GM19455 (cell line): ENCODE data around the gene NEK5.
"Not testable (repeated sequence)": the region's sequence is repeated elsewhere in the genome, so short reads cannot be mapped to it uniquely, and the experiment has no call there.

Experiments used
- ATAC-seq: cut with Tn5 transposase; IDR thresholded peaks from one replicate; pipeline ENCODE4 v1.9.1; 2021; ENCODE audit not compliant: unreplicated experiment

NEK5 gene

DNA sequence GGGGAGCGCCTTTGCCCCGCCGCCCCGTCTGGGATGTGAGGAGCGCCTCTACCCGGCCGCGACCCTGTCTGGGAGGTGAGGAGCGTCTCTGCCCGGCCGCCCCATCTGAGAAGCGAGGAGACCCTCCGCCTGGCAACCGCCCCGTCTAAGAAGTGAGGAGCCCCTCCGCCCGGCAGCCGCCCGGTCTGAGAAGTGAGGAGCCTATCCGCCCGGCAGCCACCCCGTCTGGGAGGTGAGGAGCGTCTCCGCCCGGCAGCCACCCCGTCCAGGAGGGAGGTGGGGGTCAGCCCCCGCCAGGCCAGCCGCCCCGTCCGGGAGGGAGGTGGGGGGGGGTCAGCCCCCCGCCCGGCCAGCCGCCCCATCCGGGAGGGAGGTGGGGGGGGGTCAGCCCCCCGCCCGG is 49.0 kb downstream of the NEK5 start:
- not testable (repeated sequence) for ATAC-seq

DNA sequence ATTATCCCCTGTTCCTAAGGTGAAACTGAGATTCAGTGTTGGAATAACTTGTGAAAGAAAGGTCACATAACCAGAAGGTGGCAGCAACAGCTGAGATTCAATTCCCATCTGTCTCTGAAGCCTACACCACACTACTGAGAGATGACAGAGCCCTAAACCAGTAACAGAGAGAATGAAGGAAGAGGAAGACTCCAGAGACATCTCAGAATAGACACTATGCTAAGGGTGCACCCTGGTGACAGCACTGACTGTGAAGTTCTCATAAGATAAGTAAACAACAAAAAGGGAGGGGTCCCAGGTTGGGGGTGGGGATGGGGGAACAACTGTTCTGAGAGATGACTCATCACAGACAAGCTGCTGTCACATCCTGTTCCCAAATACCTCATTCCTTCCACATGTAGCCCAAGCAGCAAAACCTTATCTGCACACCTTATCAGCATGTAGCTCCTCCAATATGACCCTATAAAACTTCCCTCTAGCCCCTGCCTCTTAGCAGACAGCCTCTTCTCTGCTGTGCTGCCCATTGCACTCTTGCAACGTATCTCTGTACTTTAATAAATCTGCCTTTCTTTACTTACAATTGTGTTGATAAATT is 57.8 kb downstream of the NEK5 start:
- no peak for ATAC-seq

DNA sequence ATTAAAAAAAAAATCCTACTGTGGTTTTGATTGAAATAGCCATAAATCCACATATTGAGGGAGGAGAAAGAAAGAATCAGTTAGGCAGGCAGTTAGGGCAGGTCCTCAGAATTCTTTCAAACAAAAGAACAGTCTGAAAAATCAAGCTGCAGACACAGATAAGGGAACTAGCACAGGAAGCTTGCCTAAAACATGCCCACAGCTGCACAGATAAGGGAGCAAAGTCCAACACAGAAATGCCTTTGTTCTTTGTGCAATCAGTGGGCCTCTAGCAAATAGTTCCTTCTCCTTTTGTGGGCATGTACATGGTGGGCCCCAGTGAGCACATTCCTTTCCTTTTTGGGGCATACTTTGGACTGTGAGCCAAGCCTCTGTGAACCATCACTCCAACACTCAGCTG is 61.6 kb downstream of the NEK5 start:
- ATAC-seq: no peak

DNA sequence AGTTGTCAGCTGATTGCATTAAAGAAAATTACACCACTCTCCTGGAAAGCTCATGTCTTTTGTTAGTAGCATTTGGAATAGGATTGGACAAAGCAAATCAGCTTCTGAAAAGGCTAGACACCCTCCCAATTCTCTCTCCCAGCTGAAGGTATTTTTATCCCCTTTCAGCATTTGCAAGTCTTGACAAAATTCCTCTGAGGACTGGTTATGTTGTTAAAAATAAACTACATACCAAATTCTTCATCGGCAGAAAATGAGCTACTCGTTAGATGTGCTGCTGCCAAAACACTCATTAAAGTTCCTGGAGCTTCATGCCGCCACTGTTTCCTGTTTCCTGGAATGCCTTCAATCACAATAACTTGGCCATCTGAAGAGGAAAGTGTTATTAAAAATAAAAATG is 67.3 kb downstream of the NEK5 start:
- ATAC-seq: no peak

DNA sequence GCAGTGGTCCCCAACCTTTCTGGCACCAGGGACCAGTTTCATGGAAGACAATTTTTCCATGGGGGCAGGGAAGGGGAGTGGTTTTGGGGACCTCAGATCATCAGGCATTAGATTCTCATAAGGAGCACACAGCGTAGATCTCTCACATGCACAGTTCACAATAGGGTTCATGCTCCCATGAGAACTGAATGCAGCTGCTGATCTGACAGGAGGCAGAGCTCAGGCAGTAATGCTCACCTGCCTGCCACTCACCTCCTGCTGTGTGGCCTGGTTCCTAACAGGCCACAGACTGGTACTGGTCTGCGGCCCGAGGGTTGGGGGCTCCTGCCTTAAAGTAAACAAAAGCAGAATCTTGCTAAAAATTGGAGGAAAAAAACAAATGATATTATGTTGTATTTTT is 67.8 kb downstream of the NEK5 start:
- ATAC-seq: not testable (repeated sequence)

DNA sequence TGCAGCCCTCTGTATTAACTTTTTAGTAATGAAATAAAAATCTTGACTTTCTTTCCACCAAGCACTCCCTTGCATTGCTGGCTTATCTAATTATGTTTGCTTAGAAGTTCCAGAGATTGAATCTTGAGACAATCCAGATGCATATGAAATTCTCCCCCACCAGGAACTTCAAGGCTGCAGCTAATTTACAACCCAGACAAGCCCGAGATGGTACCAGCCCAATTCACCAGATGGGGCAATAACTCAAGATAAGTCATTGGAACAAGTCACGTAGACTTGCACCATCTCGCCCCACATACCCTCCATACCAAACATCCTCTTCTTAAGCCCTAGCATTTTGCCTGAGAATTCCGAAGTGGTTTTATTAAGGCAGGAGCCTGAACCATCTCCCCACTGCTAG is 75.4 kb downstream of the NEK5 start:
- ATAC-seq: no peak

DNA sequence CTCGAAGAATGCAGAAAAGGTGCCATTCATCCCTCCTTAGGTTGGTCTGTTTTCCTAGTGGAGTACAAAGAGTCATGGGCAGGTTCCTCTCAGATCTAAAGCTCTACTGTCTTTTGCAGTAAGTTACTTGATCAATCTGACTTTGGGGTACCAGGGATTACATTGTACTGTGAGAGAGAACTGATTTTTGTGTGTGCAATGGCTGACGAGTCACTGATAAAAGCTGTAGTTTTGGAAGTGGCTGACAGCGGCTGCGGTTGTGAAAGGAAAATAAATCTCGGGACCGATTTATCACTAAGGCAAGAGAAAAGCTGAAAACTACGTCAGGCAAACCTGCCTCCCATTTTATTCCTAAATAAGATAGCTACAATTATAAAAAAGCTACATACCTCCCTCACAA is 77.5 kb downstream of the NEK5 start:
- ATAC-seq: no peak

DNA sequence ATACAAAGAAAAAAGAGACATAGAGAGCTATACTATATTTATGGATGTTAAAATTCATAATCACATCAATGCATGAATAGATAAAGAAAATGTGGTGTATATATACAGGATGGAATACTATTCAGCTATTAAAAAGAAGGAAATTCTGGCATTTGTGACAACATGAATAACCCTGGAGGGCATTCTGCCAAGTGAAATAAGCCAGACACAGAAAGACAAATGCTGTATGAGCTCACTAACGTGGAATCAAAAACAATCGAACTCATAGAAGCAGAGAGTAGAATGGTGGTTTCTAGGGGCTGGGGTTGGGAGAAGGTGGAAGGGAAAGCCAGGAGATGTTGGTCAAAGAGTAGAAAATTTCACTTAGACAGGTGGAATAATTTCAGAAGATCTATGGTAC is 80.4 kb downstream of the NEK5 start:
- ATAC-seq: no peak

DNA sequence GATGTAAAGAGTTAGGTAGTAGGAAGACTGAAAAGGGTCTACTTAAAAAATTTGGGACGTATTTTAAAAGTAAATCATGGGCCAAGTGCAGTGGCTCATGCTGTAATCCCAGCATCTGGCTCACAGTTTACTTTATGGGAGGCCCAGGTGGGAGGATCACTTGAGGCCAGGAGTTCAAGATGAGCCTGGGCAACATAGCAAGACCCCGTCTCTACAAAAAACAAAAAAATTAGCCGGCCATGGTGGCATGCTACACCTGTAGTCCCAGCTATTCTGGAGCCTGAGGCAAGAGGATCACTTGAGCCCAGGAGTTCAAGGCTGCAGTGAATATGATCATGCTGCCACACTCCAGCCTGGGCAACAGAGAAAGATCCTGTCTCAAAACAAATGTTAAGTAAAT is 81.4 kb downstream of the NEK5 start:
- no peak for ATAC-seq

DNA sequence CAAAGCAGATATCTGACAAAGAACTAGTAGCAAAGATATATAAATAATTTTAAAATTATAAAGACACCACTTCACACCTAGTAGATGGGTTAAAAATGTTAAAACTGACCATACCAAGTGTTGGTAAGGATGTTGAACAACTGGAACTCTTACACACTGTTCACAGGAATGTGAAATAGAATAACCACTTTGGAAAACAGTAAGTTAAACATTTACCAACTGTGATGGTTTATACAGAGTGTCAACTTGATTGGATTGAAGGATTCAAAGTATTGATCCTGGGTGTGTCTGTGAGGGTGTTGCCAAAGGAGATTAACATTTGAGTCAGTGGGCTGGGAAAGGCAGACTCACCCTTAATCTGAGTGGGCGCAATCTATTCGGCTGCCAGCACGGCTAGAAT is 85.2 kb downstream of the NEK5 start:
- ATAC-seq: no peak

DNA sequence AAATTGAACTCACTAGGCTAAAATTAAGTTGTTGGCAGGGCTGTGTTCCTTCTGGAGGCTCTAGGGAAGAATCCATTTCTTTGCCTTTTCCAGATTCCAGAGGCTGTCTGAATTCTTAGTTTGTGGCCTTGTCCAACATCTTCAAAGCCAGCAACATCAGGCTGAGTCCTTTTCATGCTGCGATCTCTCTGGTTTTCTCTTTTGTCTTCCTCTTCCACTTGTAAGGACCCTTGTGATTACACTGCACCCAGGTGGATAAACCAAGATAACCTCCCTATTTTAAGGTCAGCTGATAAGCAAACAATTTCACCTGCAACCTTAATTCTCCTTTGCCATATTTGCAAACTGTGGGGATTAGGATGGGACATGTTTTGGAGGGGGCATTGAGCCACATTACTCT is 92.8 kb downstream of the NEK5 start:
- ATAC-seq: no peak

DNA sequence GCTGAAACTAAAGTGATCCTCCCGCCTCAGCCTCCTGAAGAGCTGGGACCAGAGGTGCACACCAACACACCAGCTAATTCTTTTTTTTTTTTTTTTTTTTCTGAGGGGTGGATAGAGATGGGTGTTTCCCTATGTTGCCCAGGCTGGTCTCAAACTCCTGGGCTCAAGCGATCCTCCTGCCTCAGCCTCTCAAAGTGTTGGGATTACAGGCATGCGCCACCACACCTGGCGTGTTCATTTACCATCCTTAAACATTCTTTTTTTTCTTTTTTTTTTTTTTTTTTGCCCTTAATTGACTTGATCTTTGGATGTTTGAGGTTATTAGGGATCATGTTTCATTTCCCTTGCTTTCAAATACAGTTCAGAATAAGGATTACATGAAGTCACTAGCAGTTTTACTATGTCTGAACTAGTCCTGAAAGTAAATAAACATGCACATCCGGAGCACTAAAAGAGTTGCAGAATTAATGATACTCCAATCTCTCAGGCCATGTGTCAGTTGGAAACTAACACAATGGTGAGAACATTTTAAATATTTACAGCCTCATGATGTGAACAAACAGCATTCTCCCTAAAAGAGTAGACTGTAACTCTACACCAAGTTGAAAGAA is 94.2 kb downstream of the NEK5 start:
- no peak for ATAC-seq

DNA sequence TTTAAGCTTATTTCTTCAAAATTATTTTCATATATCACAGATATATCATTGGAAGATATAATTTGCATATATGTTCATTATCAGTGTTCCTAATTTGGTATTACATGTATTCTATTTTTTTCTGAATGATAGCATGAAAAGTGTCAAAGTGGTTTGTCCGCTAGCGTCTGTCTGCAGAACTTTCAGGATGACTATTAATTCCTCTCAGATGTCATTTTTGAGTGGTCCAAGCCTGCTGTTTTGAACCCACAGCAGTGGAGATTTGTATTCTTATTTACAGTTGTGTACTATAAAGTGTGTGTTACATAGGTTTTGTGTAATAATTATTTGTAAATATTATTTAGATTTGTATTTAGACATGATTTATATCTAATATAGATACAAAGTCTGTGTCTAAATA is 95.8 kb downstream of the NEK5 start:
- no peak for ATAC-seq

DNA sequence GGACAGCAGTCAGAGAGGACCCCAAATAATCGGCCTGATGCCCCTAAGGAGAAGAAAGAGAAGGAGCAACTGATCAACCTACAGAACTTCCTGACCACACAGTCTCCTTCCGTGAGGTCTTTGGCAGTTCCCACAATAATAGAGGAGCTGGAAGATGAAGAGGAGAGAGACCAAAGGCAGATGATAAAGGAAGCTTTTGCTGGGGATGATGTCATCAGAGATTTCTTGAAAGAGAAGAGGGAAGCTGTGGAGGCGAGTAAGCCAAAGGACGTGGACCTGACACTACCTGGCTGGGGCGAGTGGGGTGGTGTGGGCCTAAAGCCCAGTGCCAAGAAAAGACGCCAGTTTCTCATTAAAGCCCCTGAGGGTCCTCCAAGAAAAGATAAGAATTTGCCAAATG is 98.5 kb downstream of the NEK5 start:
- not testable (repeated sequence) for ATAC-seq

DNA sequence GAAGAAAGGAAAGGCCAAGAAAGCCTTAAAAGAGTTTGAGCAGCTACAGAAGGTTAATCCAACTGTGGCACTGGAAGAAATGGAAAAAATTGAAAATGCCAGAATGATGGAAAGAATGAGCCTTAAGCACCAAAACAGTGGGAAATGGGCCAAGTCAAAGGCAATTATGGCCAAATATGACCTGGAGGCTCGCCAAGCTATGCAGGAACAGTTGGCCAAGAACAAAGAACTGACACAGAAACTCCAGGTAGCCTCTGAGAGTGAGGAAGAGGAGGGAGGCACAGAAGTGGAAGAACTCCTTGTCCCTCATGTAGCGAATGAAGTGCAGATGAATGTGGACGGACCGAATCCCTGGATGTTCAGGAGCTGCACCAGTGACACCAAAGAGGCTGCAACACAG is 99.3 kb downstream of the NEK5 start:
- no peak for ATAC-seq

DNA sequence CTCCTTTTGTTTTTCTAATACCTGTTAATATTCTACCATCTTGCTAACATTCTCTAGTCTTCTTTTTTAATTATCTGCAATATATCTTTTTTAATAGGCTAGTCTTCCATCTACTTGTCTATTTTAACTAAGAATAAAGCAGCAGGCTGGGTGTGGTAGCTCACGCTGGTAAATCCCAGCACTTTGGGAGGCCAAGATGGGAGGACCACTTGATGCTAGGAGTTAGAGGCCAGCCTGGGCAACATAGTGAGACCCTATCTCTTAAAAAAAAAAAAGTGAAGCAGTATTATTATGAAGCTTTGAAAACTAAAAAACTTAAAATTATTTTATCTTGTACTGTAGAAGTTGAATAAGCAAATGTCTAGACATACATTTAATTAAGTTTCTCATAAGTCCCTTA is 101.0 kb downstream of the NEK5 start:
- ATAC-seq: no peak

DNA sequence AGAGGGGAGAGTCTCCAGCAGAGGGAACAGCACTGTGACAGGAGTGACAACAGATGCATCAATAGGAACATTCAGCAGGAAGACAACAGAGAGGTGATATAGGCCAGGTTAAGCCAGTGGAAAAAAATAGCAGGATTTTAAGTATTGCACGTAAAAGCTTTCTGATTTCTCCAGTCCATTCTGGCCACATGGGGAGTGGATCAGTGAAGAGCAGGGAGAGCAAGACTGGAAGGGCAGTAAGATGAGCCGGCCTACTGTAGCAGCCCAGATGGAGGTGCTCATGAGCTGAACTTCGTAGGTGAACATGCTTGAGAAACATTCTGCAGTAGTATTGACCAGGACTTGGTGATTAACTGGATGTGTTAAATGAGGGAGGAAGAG is 102.6 kb downstream of the NEK5 start:
- no peak for ATAC-seq

DNA sequence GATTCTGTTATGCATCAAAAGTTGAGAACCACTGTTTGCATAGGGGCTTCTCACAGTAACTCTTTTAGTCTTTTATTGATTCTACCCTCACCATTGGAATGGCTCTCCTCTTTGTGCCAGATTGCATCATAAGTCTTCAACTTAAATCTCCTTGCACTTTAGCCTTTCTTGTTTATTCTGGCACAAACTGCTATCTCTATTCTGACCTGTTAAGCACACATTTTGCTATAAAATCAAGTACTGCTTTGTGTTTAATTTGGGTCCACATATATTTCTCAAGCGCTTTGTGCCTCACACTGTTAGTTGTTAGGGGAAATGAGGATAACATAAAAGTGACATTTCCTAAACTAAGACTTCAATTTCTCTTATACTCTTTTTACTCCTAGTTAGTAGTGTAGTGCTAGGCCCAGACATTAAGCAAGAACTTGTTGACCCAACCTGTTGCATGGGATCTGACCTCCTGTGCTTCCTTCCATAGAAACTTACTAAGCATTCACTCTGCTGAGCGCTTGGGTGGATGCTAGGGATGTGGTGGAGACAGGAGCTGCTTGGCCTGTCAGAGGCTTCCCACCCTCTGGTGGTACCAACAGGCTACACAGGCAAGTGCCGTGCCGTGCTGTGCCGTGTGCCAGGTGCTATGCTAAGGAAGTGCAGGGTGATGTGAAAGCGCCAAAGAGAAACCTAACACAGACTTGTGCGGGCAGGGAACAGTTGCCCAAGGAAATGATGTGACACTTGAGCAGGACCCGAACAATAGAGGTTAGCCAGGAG is 103.2 kb downstream of the NEK5 start:
- no peak for ATAC-seq

DNA sequence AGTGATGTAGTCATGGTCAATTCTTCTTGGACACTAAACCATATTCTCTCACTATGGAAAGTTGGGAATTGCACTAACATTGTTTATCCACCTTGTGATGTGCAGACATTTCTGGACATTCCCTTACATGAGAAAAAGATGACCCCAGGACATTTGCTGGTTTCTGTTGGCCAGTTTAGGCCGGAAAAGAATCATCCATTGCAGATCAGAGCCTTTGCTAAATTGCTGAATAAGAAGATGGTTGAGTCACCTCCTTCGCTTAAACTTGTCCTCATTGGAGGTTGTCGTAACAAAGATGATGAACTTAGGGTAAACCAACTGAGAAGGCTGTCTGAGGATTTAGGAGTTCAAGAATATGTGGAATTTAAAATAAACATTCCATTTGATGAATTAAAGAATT is 104.4 kb downstream of the NEK5 start, which contains the start of gene UTP14C:
TSS of gene UTP14C (plus strand) at position 211 of the 400 bp plus-strand sequence. CDS start 4,114 bp downstream, outside the sequence.
- ATAC-seq: no peak

DNA sequence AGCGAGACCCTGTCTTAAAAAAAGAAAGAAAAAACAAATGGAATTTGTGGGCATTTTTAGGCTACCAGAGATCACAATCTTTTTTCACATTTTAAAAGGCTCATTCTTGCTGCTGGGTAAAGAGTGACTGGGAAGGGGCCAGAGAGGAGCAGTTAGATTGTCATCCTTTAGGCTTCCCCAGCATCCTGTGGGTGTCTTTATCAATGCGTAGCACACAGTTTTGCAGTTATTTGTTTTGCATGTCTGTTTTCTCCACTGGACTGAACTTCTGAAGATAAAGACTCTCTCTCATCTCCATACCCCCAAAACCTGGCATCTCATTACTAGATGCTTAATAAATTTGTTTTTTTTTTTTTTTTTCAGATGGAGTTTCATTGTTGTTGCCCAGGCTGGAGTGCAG is 106.5 kb downstream of the NEK5 start:
- ATAC-seq: no peak

DNA sequence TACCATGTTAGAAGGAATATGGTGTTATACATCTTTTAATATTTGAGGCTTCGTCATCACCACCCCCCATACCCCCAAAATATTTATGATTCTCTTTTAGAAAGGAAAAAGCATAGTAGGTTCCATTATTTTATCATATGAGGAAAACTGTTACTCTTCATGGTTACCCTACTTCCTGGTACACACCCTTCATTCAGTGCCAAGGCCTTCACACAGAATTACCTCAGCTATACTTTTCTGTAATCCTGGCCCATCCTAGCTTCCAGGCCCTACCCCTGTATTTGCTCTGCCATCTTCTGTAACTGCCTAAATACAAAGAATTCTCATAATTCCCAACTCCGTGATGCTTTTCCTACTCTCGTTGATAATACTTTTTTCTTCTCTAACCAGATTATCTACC is 108.7 kb downstream of the NEK5 start:
- ATAC-seq: no peak

DNA sequence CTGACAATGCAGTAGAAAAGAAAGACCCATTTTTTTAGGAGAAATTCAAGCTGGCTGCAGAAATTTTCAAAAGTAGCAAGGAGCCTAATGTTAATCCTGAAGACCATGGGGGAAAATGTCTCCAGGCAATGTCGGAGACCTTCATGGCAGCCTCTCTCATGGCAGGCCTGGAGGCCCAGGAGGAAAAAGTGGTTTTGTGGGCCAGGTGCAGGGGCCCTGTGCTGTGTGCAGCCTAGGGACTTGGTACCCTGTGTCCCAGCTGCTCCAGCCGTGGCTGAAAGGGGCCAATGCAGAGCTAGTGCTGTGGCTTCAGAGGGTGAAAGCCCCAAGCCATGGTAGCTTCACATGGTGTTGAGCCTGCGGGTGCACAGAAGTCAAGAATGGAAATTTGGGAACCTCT is 112.6 kb downstream of the NEK5 start:
- ATAC-seq: no peak

DNA sequence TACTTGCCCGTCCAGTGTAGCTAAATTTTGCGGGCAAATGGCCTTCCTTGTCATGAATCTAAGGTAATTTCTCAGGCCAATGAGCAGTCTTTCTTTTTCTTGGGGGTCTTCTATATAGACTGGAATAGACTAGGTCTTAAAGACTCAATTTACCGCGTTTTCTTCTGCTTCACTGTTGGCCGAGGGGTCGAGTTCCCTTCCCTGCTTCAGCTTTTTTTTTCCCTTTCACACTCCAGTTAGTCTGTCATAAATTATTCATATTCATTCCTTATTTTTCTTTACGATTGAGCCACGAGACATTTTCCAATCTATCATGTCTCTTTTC is 116.4 kb downstream of the NEK5 start:
- no peak for ATAC-seq
